HFFc6 (cell line): Measurements from ENCODE around the gene ADAP2. TPM values are rescaled to one million over a fixed set of nuclear protein-coding genes. Genes with fewer than 3 reads are reported as not detected.
A peak's percentile ranks its signal among the peaks of the same experiment; 100 is the strongest.

Source experiments
- DNase-seq: peaks from one replicate; pipeline ENCODE4 v3.0.0-alpha.2; 2018
- H3K27ac Mint-ChIP-seq: 2 replicates; pipeline ENCODE4 v1.8.0; 2020; ENCODE audit warnings: mild to moderate bottlenecking, mixed read lengths
- H3K27me3 Mint-ChIP-seq: 2 replicates; pipeline ENCODE4 v1.8.0; 2021; ENCODE audit warnings: mild to moderate bottlenecking, moderate library complexity, mixed read lengths; ENCODE audit not compliant: insufficient read depth
- H3K36me3 Mint-ChIP-seq: 2 replicates; pipeline ENCODE4 v1.8.0; 2021; ENCODE audit warnings: low read depth, mixed read lengths
- H3K4me1 Mint-ChIP-seq: 2 replicates; pipeline ENCODE4 v1.8.0; 2020; ENCODE audit warnings: low read depth, mixed read lengths
- H3K4me3 Mint-ChIP-seq: 2 replicates; pipeline ENCODE4 v1.8.0; 2020; ENCODE audit warnings: mild to moderate bottlenecking, moderate library complexity, mixed read lengths
- H3K9me3 Mint-ChIP-seq: 2 replicates; pipeline ENCODE4 v1.8.0; 2020; ENCODE audit warnings: mild to moderate bottlenecking, mixed read lengths
- total RNA-seq, 6 experiments: library from RNA; stranded (reverse); fragmentation: NEBNext Ultra II Directional; extraction: Animal tissue kit (Norgen Biotek cat#: 25700); gene quantifications; 2 replicates in 1 of 6; 3 replicates in 5 of 6; pipeline ENCODE4 v1.2.3, GENCODE V29; 2021
- TF ChIP-seq, protein P1 (sequence below): fragments of 200-600 bp; sonication (generic); IDR thresholded peaks from 2 replicates; pipeline ENCODE4 v1.5.0; 2021; ENCODE audit warnings: antibody characterized with exemption, mild to moderate bottlenecking

ADAP2 gene
- total RNA-seq, 6 experiments from 2014 or later, result 0.12 to 0.61 (median 0.37) TPM

DNA sequence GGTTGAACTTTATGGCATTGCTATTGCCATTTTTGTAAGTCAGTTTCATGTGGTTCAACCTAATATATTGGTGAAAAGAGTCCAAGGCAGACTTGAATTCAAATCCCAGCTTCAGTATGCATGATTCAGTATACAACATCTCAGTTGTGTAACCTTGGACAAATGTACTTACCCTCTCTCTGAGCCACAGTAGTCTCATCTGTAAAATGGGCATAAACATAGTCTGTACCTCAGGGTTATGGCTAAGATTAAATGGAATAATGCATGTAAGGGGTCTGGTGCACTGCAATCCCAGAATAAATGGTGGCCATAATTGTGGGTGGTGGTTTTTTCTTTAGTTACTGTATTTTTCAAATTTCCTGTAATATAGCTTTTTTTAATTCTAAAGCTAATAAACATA, 4.7 kb upstream of the ADAP2 start:
- TF ChIP-seq, protein P1, sequence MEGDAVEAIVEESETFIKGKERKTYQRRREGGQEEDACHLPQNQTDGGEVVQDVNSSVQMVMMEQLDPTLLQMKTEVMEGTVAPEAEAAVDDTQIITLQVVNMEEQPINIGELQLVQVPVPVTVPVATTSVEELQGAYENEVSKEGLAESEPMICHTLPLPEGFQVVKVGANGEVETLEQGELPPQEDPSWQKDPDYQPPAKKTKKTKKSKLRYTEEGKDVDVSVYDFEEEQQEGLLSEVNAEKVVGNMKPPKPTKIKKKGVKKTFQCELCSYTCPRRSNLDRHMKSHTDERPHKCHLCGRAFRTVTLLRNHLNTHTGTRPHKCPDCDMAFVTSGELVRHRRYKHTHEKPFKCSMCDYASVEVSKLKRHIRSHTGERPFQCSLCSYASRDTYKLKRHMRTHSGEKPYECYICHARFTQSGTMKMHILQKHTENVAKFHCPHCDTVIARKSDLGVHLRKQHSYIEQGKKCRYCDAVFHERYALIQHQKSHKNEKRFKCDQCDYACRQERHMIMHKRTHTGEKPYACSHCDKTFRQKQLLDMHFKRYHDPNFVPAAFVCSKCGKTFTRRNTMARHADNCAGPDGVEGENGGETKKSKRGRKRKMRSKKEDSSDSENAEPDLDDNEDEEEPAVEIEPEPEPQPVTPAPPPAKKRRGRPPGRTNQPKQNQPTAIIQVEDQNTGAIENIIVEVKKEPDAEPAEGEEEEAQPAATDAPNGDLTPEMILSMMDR, result no peak
- no peak overlapping the region for H3K27ac Mint-ChIP-seq
- H3K9me3 Mint-ChIP-seq, result no peaks in the 10 kb centered on the region
- peaks cover 8% of the 10 kb centered on the region for H3K27me3 Mint-ChIP-seq
- H3K36me3 Mint-ChIP-seq, result no peaks in the 10 kb centered on the region; the same call in 1 of the 2 replicates
- peaks cover 17% of the 10 kb centered on the region for H3K4me1 Mint-ChIP-seq
- DNase-seq, result no peak
- H3K4me3 Mint-ChIP-seq, result no peak overlapping the region

DNA sequence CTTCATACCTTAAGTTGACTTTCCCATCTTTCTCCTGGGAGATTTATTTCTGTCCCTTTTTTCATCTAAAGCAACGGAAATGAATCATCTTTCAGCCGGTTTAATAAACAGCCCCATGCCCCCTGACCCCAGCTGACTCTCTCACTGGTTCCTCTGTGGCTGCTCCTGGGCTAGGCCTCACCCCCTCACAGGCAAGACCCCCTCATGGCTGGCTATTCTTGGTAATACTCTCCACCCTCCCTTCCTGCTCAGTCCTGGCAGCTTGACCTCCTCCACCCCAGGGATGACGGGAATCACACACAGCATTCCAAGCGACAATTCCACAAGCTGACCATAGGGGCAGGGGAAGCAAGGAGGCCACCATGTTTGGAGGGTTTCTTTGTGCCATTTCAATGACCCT, 1.5 kb upstream of the ADAP2 start:
- Mint-ChIP-seq H3K9me3 (no peaks in the 10 kb centered on the region), H3K36me3 (no peaks in the 10 kb centered on the region; the same call in 1 of the 2 replicates), H3K27ac (no peak overlapping the region), H3K4me1 (peaks cover 22% of the 10 kb centered on the region), H3K27me3 (peaks cover 28% of the 10 kb centered on the region), H3K4me3 (no peak overlapping the region)
- TF ChIP-seq, protein P1, result no peak
- no peak for DNase-seq

DNA sequence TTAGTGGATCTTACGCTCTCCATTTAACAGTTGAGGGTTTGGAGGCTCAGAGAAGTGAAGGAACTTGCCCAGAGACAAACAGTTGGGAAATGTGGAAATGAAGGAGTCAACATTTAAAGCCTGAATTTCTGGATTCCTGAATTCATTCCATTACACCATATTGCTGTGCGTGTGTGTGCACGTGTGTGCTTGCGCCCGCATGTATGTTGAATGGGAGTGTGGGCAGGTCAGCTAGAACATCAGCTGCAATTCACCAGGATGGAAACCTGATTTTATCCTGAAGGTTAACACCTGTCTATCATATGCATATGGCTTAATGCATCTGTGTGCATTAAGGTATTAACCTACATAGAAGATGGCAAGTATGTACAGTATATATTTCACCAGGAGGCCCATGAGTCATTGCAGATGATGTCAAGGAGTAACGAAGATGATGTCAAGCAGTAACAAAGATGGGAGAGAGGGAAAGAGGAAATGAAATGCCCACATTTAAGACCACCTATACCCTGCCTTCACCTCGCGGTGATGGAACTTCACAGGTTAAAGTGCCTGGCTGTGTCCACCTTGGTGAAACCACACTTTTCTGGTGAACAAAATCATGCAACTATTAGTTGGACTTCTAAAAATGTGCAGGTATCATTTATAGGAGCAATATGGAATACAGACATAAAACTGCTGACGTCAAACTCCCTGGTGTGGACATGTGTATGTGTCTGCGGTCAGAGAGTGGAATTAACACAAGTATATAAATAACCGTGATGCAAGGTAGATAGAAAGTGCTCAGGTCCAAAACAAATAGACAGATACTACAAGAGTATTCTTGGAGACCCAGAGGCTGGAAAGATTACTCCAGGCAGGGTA, 832 bp upstream of the ADAP2 start:
- Mint-ChIP-seq H3K36me3 (no peaks in the 10 kb centered on the region; the same call in 1 of the 2 replicates), H3K9me3 (no peaks in the 10 kb centered on the region), H3K4me1 (peaks cover 22% of the 10 kb centered on the region), H3K4me3 (peak overlapping the region; percentile 50), H3K27ac (no peak overlapping the region), H3K27me3 (peaks cover 33% of the 10 kb centered on the region)
- DNase-seq, result no peak
- TF ChIP-seq, protein P1, result no peak

DNA sequence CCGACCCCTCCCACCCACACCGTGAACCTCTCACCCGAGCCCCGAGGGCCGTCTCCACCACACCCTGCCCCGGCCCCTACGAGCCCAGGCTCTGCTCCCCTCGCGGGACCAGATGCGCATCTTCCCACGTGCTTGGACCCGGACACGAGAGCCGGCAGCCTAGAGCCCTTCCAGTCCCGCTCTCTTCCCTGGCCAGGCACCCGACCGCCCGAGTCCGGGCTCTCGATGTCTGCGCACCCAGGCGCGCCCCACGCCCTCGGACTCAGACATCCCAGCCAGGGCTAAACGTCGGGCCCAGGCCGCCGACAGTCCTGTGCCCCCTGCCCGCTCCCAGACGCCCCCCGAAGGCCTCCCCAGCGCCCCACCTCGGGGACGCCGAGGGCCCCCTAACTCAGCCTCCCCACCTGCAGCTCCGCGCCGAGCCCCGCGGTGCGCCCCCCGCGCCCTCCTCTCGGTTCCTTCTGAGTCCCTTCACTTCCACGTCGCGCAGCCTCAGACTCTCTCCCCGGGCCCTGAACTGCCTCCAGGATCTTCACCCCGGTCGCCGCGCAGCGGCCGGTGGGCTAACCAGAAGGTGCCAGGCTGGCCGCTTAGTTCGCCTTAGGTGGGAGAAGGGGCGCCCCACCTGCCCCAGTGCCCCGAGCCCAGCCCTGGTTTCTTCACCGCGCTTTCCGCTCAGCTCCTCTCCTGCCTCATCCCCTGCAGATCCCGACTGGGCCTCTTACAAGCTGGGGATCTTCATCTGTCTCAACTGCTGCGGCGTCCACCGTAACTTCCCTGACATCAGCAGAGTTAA, 688 bp downstream of the ADAP2 start:
- H3K27ac Mint-ChIP-seq, result no peak overlapping the region
- no peaks in the 10 kb centered on the region for H3K9me3 Mint-ChIP-seq
- H3K36me3 Mint-ChIP-seq, result no peaks in the 10 kb centered on the region; the same call in 1 of the 2 replicates
- H3K27me3 Mint-ChIP-seq, result peaks cover 37% of the 10 kb centered on the region
- no peak for DNase-seq
- H3K4me1 Mint-ChIP-seq, result peaks cover 22% of the 10 kb centered on the region
- TF ChIP-seq, protein P1, result no peak
- peak overlapping the region; percentile 20; the same call in 1 of the 2 replicates for H3K4me3 Mint-ChIP-seq

DNA sequence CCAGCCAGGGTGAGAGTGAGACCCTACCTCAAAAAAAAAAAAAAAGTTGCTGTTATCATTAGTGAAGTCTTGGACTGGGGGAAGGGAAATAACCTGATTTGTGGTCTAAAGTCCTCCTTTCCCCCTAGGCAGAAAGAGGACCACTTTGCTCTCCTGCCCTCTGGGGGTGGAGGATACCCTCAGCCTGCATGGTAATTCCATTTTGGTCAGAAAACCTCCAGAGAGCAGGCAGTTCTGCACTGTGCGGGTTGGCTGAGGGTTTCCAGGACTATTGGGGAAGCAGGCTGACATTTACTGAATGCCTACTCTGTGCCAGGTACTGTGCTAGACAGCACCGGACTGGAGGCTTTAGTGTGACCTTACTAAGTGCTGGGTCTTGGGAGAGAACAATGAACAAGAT, 2.6 kb downstream of the ADAP2 start:
- TF ChIP-seq, protein P1, result no peak
- H3K9me3 Mint-ChIP-seq, result no peaks in the 10 kb centered on the region
- H3K4me1 Mint-ChIP-seq, result peaks cover 22% of the 10 kb centered on the region
- peaks cover 42% of the 10 kb centered on the region for H3K27me3 Mint-ChIP-seq
- no peak overlapping the region for H3K4me3 Mint-ChIP-seq
- DNase-seq, result no peak
- no peak overlapping the region for H3K27ac Mint-ChIP-seq
- no peaks in the 10 kb centered on the region; the same call in 1 of the 2 replicates for H3K36me3 Mint-ChIP-seq
